Gastrocnemius medialis (tissue), 4 donors: ENCODE results near the gene YWHAG.

Experiments
- CTCF ChIP-seq, 5 experiments: fragments of 450-650 bp in 3 of 5; fragments of 200-600 bp in 2 of 5; sonication (generic) in 2 of 5; IDR thresholded peaks in 4 of 5; conservative IDR thresholded peaks in 1 of 5; 1 replicate in 4 of 5; 2 replicates in 1 of 5; pipeline ENCODE4 v1.5.1; 2016 to 2019; ENCODE audit warnings: antibody characterized with exemption in 5 of 5, mild to moderate bottlenecking in 3 of 5, moderate library complexity in 3 of 5
- POLR2A ChIP-seq, 2 donors: fragments of 450-650 bp; IDR thresholded peaks; one replicate each; pipeline ENCODE4 v1.6.1; 2017; ENCODE audit warnings: antibody characterized with exemption in 2 of 2, mild to moderate bottlenecking in 2 of 2, moderate library complexity in 2 of 2

- TF ChIP-seq CTCF (IDR thresholded peaks at IDR 0.05 in 4 of 5, conservative IDR thresholded peaks at IDR 0.05 in 1 of 5) (no peak), POLR2A (IDR thresholded peaks at IDR 0.05) (no peak)
Observed at GRCh38 chr7:76340617-76341131, 18.1 kb downstream of the YWHAG start.
